HepG2 (cell line): Measurements from ENCODE around the gene ADIPOR1. TPM values are rescaled to one million over a fixed set of nuclear protein-coding genes. Genes with fewer than 3 reads are reported as not detected.

Experiments used
- ATAC-seq: fragments of 200-7000 bp; cut with Tn5 transposase; 3 replicates; pipeline ENCODE4 v1.9.1; 2020; ENCODE audit warnings: mild to moderate bottlenecking, moderate library complexity
- BruUV-seq: library from RNA; stranded (reverse); fragments of 400-500 nt; replicated peaks from 2 replicates; lab custom pipeline; 2021; lab: Mats Ljungman, UMichigan
- CTCF ChIA-PET: fragments of 300-600 bp; formaldehyde crosslinking; extraction: SDS; loops from one replicate; lab custom pipeline; 2021; ENCODE audit warnings: low total read pairs, inconsistent platforms, low intra/inter-chr PET ratio; lab: Yijun Ruan, JAX
- POLR2A ChIA-PET: fragments of 350-600 bp; sonication (Branson Sonifier 250); formaldehyde crosslinking; loops from one replicate; lab custom pipeline; 2020; ENCODE audit warnings: antibody characterized with exemption, inconsistent platforms; lab: Yijun Ruan, JAX
- DNase-seq: peaks from one replicate; pipeline ENCODE4 v3.0.0-alpha.2; 2015; ENCODE audit warnings: low spot score
- FAIRE-seq: peaks from 3 replicates; lab custom pipeline; 2011; peaks lifted over from hg19 to GRCh38; lab: Jason Lieb, UNC
- H2AFZ ChIP-seq: one replicate; pipeline ENCODE4 v1.6.1; 2011; ENCODE audit warnings: low read length, inconsistent platforms
- H3K27ac ChIP-seq: fragments of 300-600 bp; 3 replicates; pipeline ENCODE4 v1.8.0; 2011; ENCODE audit warnings: mixed run types, mild to moderate bottlenecking, mixed read lengths, low read length, inconsistent platforms; ENCODE audit not compliant: insufficient read depth; ENCODE audit errors: extremely low read length
- H3K27me3 ChIP-seq, 2 experiments: fragments of 200-600 bp in 1 of 2; 2 replicates in 1 of 2; 3 replicates in 1 of 2; pipeline versions ENCODE4 v1.6.0 to v1.8.0; 2011; ENCODE audit warnings: low read length in 2 of 2, mild to moderate bottlenecking in 2 of 2, moderate library complexity in 2 of 2, inconsistent platforms in 1 of 2; ENCODE audit not compliant: insufficient read depth in 2 of 2, control insufficient read depth in 1 of 2
- H3K36me3 ChIP-seq, 2 experiments: fragments of 200-600 bp in 1 of 2; replicated peaks in 1 of 2; 2 replicates in 1 of 2; 3 replicates in 1 of 2; pipeline versions ENCODE4 v1.5.1 to v1.8.0; 2011; ENCODE audit warnings: low read length in 2 of 2, inconsistent platforms in 1 of 2; ENCODE audit not compliant: insufficient read depth in 2 of 2, control insufficient read depth in 1 of 2
- H3K4me1 ChIP-seq: 2 replicates; pipeline ENCODE4 v1.5.1; 2012; ENCODE audit warnings: low read length, inconsistent platforms; ENCODE audit not compliant: insufficient read depth
- H3K4me2 ChIP-seq: 2 replicates; pipeline ENCODE4 v1.6.0; 2011; ENCODE audit warnings: low read depth, low read length, inconsistent platforms
- H3K4me3 ChIP-seq, 3 experiments: fragments of 200-600 bp in 1 of 3; sonication (generic), shearing (Covaris generic) in 1 of 3; replicated peaks in 1 of 3; 2 replicates each; pipeline ENCODE4 v1.5.1; 2011 to 2016; ENCODE audit warnings: low read length in 3 of 3, inconsistent platforms in 2 of 3, low read depth in 2 of 3, mild to moderate bottlenecking in 2 of 3, control low read depth in 1 of 3, mixed read lengths in 1 of 3; ENCODE audit not compliant: insufficient read depth in 1 of 3
- H3K79me2 ChIP-seq: one replicate; pipeline ENCODE4 v1.6.1; 2011; ENCODE audit warnings: low read length, inconsistent platforms; ENCODE audit not compliant: insufficient read depth
- H3K9ac ChIP-seq: 2 replicates; pipeline ENCODE4 v1.6.0; 2011; ENCODE audit warnings: mild to moderate bottlenecking, low read depth, low read length, inconsistent platforms; ENCODE audit not compliant: insufficient read depth
- H3K9me3 ChIP-seq: 2 replicates; pipeline ENCODE4 v1.5.1; 2012; ENCODE audit warnings: mild to moderate bottlenecking, low read length
- H4K20me1 ChIP-seq: 2 replicates; pipeline ENCODE4 v1.6.0; 2011; ENCODE audit warnings: inconsistent platforms, mild to moderate bottlenecking, low read length, moderate library complexity; ENCODE audit not compliant: insufficient read depth
- CBX1 ChIP-seq: IDR thresholded peaks from one replicate; pipeline ENCODE4 v1.6.1; 2016; ENCODE audit warnings: antibody characterized with exemption, low read depth
- DBP ChIP-seq: sonication (generic); formaldehyde crosslinking; IDR thresholded peaks from 2 replicates; pipeline ENCODE4 v1.4.0; 2020; ENCODE audit warnings: missing genetic modification reagents; ENCODE audit errors: not compliant biosample characterization
- ELF1 ChIP-seq: sonication (generic); formaldehyde crosslinking; IDR thresholded peaks from 2 replicates; pipeline ENCODE4 v1.4.0; 2020; ENCODE audit warnings: missing genetic modification reagents
- ESRRA ChIP-seq: sonication (generic); formaldehyde crosslinking; IDR thresholded peaks from 2 replicates; pipeline ENCODE4 v1.5.1; 2020; ENCODE audit warnings: mild to moderate bottlenecking, low read depth, missing genetic modification reagents
- FOSL2 ChIP-seq: sonication (generic); formaldehyde crosslinking; IDR thresholded peaks from 2 replicates; pipeline ENCODE4 v1.4.0; 2020; ENCODE audit warnings: missing genetic modification reagents
- GATAD2A ChIP-seq: IDR thresholded peaks from 2 replicates; pipeline ENCODE4 v1.6.1; 2016
- HNRNPH1 ChIP-seq: fragments of 200-400 bp; formaldehyde crosslinking; optimal IDR thresholded peaks from 2 replicates; pipeline ENCODE3; 2017; ENCODE audit warnings: mild to moderate bottlenecking, low read depth, low read length
- HOXA7 ChIP-seq: sonication (generic); formaldehyde crosslinking; IDR thresholded peaks from 2 replicates; pipeline ENCODE4 v1.8.1; 2022; ENCODE audit warnings: mild to moderate bottlenecking, missing genetic modification reagents, moderate library complexity
- MAF1 ChIP-seq: sonication (generic); formaldehyde crosslinking; IDR thresholded peaks from 2 replicates; pipeline ENCODE4 v1.5.0; 2020; ENCODE audit warnings: missing genetic modification reagents, borderline replicate concordance
- MIXL1 ChIP-seq: IDR thresholded peaks from 2 replicates; pipeline ENCODE4 v1.6.1; 2016
- MXD3 ChIP-seq: IDR thresholded peaks from 2 replicates; pipeline ENCODE4 v1.6.1; 2016; ENCODE audit warnings: mild to moderate bottlenecking, missing biosample characterization, missing genetic modification reagents
- NR3C1 ChIP-seq: sonication (generic); formaldehyde crosslinking; IDR thresholded peaks from 2 replicates; pipeline ENCODE4 v1.4.0; 2020; ENCODE audit warnings: missing genetic modification reagents
- PCBP1 ChIP-seq: fragments of 200-400 bp; formaldehyde crosslinking; IDR thresholded peaks from 2 replicates; pipeline ENCODE4 v1.6.1; 2017; ENCODE audit warnings: mild to moderate bottlenecking, low read depth, low read length, borderline replicate concordance
- SNAI1 ChIP-seq: sonication (generic); formaldehyde crosslinking; IDR thresholded peaks from 2 replicates; pipeline ENCODE4 v1.5.0; 2020; ENCODE audit warnings: mild to moderate bottlenecking, missing genetic modification reagents, borderline replicate concordance
- SOX13 ChIP-seq, 3 experiments: fragments of 450-650 bp in 1 of 3; sonication (generic) in 1 of 3; formaldehyde crosslinking in 1 of 3; IDR thresholded peaks in 2 of 3; conservative IDR thresholded peaks in 1 of 3; 2 replicates each; pipeline versions ENCODE4 v1.5.0 to v1.6.1; 2016 to 2020; ENCODE audit warnings: antibody characterized with exemption in 1 of 3, mild to moderate bottlenecking in 1 of 3, missing compliant biosample characterization in 1 of 3, missing genetic modification reagents in 1 of 3, moderate library complexity in 1 of 3
- TEF ChIP-seq: sonication (generic); formaldehyde crosslinking; IDR thresholded peaks from 2 replicates; pipeline ENCODE4 v1.5.0; 2020; ENCODE audit warnings: missing genetic modification reagents
- TFDP2 ChIP-seq: sonication (generic); formaldehyde crosslinking; IDR thresholded peaks from 2 replicates; pipeline ENCODE4 v1.4.0; 2020; ENCODE audit warnings: missing genetic modification reagents
- THAP11 ChIP-seq: IDR thresholded peaks from 2 replicates; pipeline ENCODE4 v1.6.1; 2016; ENCODE audit warnings: missing biosample characterization, missing genetic modification reagents
- XBP1 ChIP-seq: sonication (generic); formaldehyde crosslinking; IDR thresholded peaks from 2 replicates; pipeline ENCODE4 v1.5.0; 2020; ENCODE audit warnings: missing genetic modification reagents
- ZBTB7A ChIP-seq: sonication (generic); formaldehyde crosslinking; IDR thresholded peaks from 2 replicates; pipeline ENCODE4 v1.8.0; 2022; ENCODE audit warnings: mild to moderate bottlenecking, missing genetic modification reagents
- ZNF17 ChIP-seq: sonication (generic); formaldehyde crosslinking; IDR thresholded peaks from 2 replicates; pipeline ENCODE4 v1.5.0; 2020; ENCODE audit warnings: mild to moderate bottlenecking, missing genetic modification reagents
- ZNF382 ChIP-seq: sonication (generic); formaldehyde crosslinking; IDR thresholded peaks from 2 replicates; pipeline ENCODE4 v1.5.0; 2020; ENCODE audit warnings: missing genetic modification reagents, mild to moderate bottlenecking, borderline replicate concordance
- ZNF749 ChIP-seq: sonication (generic); formaldehyde crosslinking; IDR thresholded peaks from 2 replicates; pipeline ENCODE4 v1.8.0; 2022; ENCODE audit warnings: mild to moderate bottlenecking, missing genetic modification reagents, moderate library complexity, borderline replicate concordance
- ZNF816 ChIP-seq: sonication (generic); formaldehyde crosslinking; IDR thresholded peaks from 2 replicates; pipeline ENCODE4 v1.8.0; 2022; ENCODE audit warnings: missing genetic modification reagents, mild to moderate bottlenecking, borderline replicate concordance
- ZNF839 ChIP-seq: sonication (generic); formaldehyde crosslinking; IDR thresholded peaks from 2 replicates; pipeline ENCODE4 v1.4.0; 2020; ENCODE audit warnings: missing genetic modification reagents, mild to moderate bottlenecking, borderline replicate concordance
- in situ Hi-C: cut with HindIII; loops from 2 replicates; pipeline ENCODE4 v1.10.0; 2017; ENCODE audit warnings: low pct_unique_long_range_greater_than_20kb; ENCODE audit not compliant: extremely low pct_ligation_motif_present
- intact Hi-C: fragments of 100-400 bp; cut with micrococcal nuclease; formaldehyde crosslinking; loops from one replicate; pipeline ENCODE4 v1.10.0; 2022; ENCODE audit not compliant: unreplicated experiment
- polyA plus RNA-seq, 8 experiments: library from polyadenylated mRNA; depleted of rRNA in 3 of 8; stranded (reverse) in 7 of 8; unstranded in 1 of 8; fragments of >200 nt; fragmentation: Illumina TruSeq in 4 of 8; extraction: Trizol in 4 of 8; gene quantifications; 2 replicates each; pipeline versions ENCODE4 v1.2.1 to v1.2.3, GENCODE V29; 2011 to 2016; ENCODE audit warnings: low read depth in 4 of 8, missing spikeins in 1 of 8, mixed read lengths in 1 of 8; ENCODE audit not compliant: insufficient read depth in 1 of 8
- total RNA-seq, 5 experiments: library from RNA; depleted of rRNA; stranded (reverse); fragments of >200 nt; fragmentation: Illumina TruSeq; extraction: Trizol; gene quantifications; 2 replicates each; pipeline ENCODE4 v1.2.3, GENCODE V29; 2016; ENCODE audit warnings: low read depth in 1 of 5

Gene ADIPOR1
- total and polyA plus RNA-seq, 2 of the 13 experiments (the other 11 are each of a cell fraction or from before 2014, with no cell fraction given), result 60.0 to 141 TPM

GRCh38 chr1:202919615-202920014 is 38.5 kb downstream of the ADIPOR1 start (continued):
- TF ChIP-seq DBP (CRISPR knock-in tag) (no peak), XBP1 (CRISPR knock-in tag) (no peak), HNRNPH1 (no peak), ZNF816 (CRISPR knock-in tag) (no peak), ZBTB7A (CRISPR knock-in tag) (no peak), NR3C1 (CRISPR knock-in tag) (no peak), ZNF749 (CRISPR knock-in tag) (no peak), ZNF839 (CRISPR knock-in tag) (no peak), ZNF382 (CRISPR knock-in tag) (no peak), THAP11 (CRISPR knock-in tag) (no peak), ZNF17 (CRISPR knock-in tag) (no peak), TFDP2 (no peak), SNAI1 (CRISPR knock-in tag) (no peak)

GRCh38 chr1:202915146-202915545 is 43.0 kb downstream of the ADIPOR1 start:
- FAIRE-seq (no peak), DNase-seq (no peak), ATAC-seq (no peak)
- Histone ChIP-seq H3K4me3 (no peak overlapping the region), H4K20me1 (no peaks in the 10 kb centered on the region), H3K27ac (no peak overlapping the region), H3K36me3 (peaks cover 12 to 48% of the 10 kb centered on the region in 2 experiments), H2AFZ (no peak overlapping the region), H3K27me3 (no peaks in the 10 kb centered on the region), H3K4me1 (no peaks in the 10 kb centered on the region), H3K9ac (no peak overlapping the region), H3K4me2 (no peak overlapping the region), H3K79me2 (no peaks in the 10 kb centered on the region), H3K9me3 (no peaks in the 10 kb centered on the region)
- CTCF ChIA-PET, result no interaction called here
- no TSS peak for BruUV-seq
- intact Hi-C loops (no loop called here), in situ Hi-C loops (no loop called here)
- POLR2A ChIA-PET, result no interaction called here
- TF ChIP-seq CBX1 (no peak), MAF1 (CRISPR knock-in tag) (no peak), HOXA7 (no peak), MXD3 (no peak), SOX13 (IDR thresholded peaks at IDR 0.05) (no peak), SOX13 (CRISPR knock-in tag; conservative IDR thresholded peaks at IDR 0.05 in 1 of 2, IDR thresholded peaks at IDR 0.05 in 1 of 2) (no peak), ESRRA (CRISPR knock-in tag) (no peak), TEF (CRISPR knock-in tag) (no peak), PCBP1 (no peak), MIXL1 (CRISPR knock-in tag) (no peak), FOSL2 (CRISPR knock-in tag) (no peak), ELF1 (CRISPR knock-in tag) (no peak), GATAD2A (CRISPR knock-in tag) (no peak)
